ENCODE data around the gene SLC25A29.
"Not testable (repeated sequence)": the region's sequence is repeated elsewhere in the genome, so short reads cannot be mapped to it uniquely, and the experiment has no call there.

Gene SLC25A29

DNA sequence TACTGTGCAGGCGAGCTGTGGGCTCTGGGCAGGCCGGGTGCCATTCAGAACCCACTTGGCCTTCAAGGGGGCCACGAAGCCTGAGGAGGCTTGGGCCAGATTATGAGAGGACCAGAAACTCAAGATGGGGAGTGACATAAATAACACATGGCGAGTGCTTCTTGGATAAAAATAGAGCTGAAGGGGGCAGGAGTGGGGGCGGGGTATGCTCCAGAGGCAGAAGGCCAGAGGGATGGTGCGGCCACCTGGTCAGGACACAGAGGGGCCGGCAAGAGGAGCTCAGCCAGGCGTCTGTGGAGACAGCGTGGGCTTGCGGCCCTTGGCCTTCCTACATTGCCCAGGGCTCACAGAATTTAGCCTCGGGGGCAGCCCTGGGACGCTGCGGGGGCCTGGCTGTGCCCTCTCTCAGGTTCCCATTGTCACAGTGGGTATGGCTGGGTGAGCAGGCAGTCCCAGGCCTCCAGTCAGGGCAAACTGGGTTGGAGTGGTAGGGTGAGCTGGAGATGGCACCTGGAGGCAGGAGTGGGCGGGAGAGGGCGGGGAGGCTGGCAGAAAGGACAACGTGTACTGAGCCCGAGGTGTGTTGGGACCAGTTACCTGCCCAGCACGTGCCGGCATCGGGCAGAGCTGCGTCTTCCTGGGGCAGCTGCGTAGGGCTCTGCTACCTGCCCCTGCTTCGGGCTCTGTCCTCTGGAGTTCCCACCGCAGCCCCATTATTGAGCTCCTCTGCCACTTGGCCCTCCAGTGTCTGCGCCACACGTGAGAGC, 7.4 kb upstream of the SLC25A29 start:
- H3K79me2 ChIP-seq (ENCODE audit: insufficient read depth, low read length) = no peaks in the 10 kb centered on the region
- no peaks in the 10 kb centered on the region for H3K27me3 ChIP-seq (ENCODE audit: insufficient read depth, low read length, poor library complexity)
- H3K4me2 ChIP-seq (ENCODE audit: insufficient read depth, low read length) = no peak overlapping the region
- ATAC-seq (ENCODE audit: insufficient read depth, low read depth) (no peak), DNase-seq (no peak)
- H4K20me1 ChIP-seq (ENCODE audit: insufficient read depth, low read length) = no peaks in the 10 kb centered on the region
- H3K36me3 ChIP-seq (ENCODE audit: insufficient read depth, low read length) = no peaks in the 10 kb centered on the region
- no peaks in the 10 kb centered on the region for H3K9me3 ChIP-seq (ENCODE audit: insufficient read depth, low read length, severe bottlenecking)
- TF ChIP-seq, protein P1, sequence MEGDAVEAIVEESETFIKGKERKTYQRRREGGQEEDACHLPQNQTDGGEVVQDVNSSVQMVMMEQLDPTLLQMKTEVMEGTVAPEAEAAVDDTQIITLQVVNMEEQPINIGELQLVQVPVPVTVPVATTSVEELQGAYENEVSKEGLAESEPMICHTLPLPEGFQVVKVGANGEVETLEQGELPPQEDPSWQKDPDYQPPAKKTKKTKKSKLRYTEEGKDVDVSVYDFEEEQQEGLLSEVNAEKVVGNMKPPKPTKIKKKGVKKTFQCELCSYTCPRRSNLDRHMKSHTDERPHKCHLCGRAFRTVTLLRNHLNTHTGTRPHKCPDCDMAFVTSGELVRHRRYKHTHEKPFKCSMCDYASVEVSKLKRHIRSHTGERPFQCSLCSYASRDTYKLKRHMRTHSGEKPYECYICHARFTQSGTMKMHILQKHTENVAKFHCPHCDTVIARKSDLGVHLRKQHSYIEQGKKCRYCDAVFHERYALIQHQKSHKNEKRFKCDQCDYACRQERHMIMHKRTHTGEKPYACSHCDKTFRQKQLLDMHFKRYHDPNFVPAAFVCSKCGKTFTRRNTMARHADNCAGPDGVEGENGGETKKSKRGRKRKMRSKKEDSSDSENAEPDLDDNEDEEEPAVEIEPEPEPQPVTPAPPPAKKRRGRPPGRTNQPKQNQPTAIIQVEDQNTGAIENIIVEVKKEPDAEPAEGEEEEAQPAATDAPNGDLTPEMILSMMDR (IDR thresholded peaks at IDR 0.05; ENCODE audit: borderline replicate concordance, extremely low read depth, low read length, poor library complexity, severe bottlenecking) = no peak
- TF ChIP-seq EZH2 (IDR thresholded peaks at IDR 0.05; ENCODE audit: borderline replicate concordance, low read depth, low read length, severe bottlenecking) = no peak
- no peak overlapping the region for H3K9ac ChIP-seq (ENCODE audit: low read depth, low read length)
- H3K4me3 ChIP-seq (ENCODE audit: low read depth in 1 of 2, low read length in 2 of 2) = no peak overlapping the region
- no peak overlapping the region for H3K27ac ChIP-seq (ENCODE audit: low read length)
- H2AFZ ChIP-seq (ENCODE audit: low read depth, low read length) = no peak overlapping the region
- no peaks in the 10 kb centered on the region for H3K4me1 ChIP-seq (ENCODE audit: insufficient read depth, low read length)

DNA sequence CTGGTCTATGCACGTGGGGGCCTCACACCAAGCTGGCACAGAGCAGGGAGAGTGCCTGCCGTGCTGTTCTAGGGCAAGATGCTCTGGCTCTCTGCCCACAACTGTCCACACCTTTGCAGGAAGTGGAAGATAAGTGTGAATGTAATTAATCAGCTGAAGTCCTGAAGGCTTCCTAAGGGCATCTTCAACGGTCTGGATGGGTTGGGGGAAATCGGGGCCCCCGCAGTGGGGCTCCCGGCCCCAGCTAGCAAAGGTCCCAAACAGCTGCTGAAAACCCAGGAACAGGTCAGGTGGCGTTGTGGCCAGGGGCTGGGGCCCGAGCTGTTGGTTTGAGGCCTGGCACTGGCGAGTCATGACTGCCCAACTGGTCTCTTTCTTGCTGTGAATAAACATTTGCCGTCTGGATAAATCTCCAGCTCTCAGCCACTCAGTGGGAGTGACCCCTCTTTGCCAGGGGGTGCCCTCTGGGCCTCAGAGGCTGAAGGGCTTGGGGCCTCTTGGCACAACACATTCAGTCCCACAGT, 6.7 kb upstream of the SLC25A29 start:
- Histone ChIP-seq H3K9ac (ENCODE audit: low read depth, low read length) (no peak overlapping the region), H3K27ac (ENCODE audit: low read length) (no peak overlapping the region), H4K20me1 (ENCODE audit: insufficient read depth, low read length) (no peaks in the 10 kb centered on the region), H3K27me3 (ENCODE audit: insufficient read depth, low read length, poor library complexity) (no peaks in the 10 kb centered on the region), H3K4me1 (ENCODE audit: insufficient read depth, low read length) (peaks cover 3% of the 10 kb centered on the region), H2AFZ (ENCODE audit: low read depth, low read length) (no peak overlapping the region), H3K4me3 (ENCODE audit: low read depth in 1 of 2, low read length in 2 of 2) (no peak overlapping the region), H3K79me2 (ENCODE audit: insufficient read depth, low read length) (no peaks in the 10 kb centered on the region), H3K4me2 (ENCODE audit: insufficient read depth, low read length) (no peak overlapping the region), H3K36me3 (ENCODE audit: insufficient read depth, low read length) (no peaks in the 10 kb centered on the region), H3K9me3 (ENCODE audit: insufficient read depth, low read length, severe bottlenecking) (no peaks in the 10 kb centered on the region)
- DNase-seq (no peak), ATAC-seq (ENCODE audit: insufficient read depth, low read depth) (no peak)
- no peak for TF ChIP-seq EZH2 (IDR thresholded peaks at IDR 0.05; ENCODE audit: borderline replicate concordance, low read depth, low read length, severe bottlenecking)

DNA sequence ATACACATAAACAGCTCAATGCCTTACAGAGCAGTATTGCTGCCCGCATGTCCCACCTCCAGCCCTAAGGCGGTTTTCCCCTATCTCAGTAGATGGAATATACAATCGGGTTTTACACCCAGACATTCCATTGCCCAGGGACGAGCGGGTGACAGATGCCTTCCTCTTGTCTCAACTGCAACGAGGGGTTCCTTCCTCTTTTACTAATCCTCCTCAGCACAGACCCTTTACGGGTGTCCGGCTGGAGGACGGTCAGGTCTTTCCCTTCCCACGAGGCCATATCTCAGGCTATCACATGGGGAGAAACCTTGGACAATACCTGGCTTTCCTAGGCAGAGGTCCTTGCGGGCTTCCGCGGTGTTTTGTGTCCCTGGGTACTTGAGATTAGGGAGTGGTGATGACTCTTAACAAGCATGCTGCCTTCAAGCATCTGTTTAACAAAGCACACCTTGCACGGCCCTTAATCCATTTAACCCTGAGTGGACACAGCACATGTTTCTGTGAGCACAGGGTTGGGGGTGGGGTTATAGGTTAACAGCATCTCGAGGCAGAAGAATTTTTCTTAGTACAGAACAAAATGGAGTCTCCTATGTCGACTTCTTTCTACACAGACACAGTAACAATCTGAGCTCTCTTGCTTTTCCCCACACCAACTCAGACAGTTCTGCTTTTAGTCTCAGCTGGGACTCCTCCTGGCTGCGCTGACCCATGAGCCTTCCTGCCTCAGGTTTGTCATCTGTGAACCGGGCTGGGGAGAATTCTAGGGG, 6.0 kb upstream of the SLC25A29 start:
- H3K4me3 ChIP-seq (ENCODE audit: low read depth in 1 of 2, low read length in 2 of 2); H3K9me3 ChIP-seq (ENCODE audit: insufficient read depth, low read length, severe bottlenecking); H3K36me3 ChIP-seq (ENCODE audit: insufficient read depth, low read length); H3K4me2 ChIP-seq (ENCODE audit: insufficient read depth, low read length); DNase-seq; H3K79me2 ChIP-seq (ENCODE audit: insufficient read depth, low read length); H4K20me1 ChIP-seq (ENCODE audit: insufficient read depth, low read length); ATAC-seq (ENCODE audit: insufficient read depth, low read depth); H3K27me3 ChIP-seq (ENCODE audit: insufficient read depth, low read length, poor library complexity); H3K9ac ChIP-seq (ENCODE audit: low read depth, low read length); H3K4me1 ChIP-seq (ENCODE audit: insufficient read depth, low read length); H2AFZ ChIP-seq (ENCODE audit: low read depth, low read length); H3K27ac ChIP-seq (ENCODE audit: low read length): not testable (repeated sequence)

DNA sequence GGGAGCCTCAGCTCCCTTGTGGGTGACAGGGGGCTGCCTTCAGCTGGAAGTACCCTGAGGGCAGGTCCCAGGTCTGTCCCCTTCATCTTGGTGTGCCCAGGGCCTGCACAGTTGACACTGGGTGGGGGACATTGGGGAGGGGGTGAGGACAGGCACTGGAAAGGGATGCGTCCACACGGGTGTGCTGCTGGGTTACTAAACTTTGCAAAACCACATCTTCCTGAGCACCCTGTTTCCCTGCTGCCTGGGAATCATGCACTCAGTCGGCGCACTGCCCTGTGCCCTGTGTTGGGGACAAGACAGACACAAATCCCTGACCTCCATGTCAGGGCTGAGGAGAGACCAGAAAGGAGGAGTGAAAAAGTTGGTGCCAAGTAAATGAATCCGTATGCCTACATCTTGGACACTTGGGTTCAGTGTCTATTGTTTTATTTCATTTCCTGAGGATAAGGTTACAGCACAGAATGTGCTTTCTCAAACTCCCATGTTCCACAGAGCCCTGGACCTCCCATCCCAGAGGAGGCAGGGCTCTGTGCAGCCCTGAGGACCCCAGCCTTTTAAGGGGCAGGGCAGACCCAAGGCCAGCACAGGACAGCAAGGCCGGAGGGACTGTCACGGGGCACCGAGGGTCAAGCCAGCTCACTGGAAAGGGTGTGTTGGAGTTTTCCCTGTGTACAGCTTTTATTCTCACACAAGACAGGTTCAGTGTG, 2.9 kb upstream of the SLC25A29 start:
- no peak overlapping the region for H3K4me2 ChIP-seq (ENCODE audit: insufficient read depth, low read length)
- no peaks in the 10 kb centered on the region for H3K9me3 ChIP-seq (ENCODE audit: insufficient read depth, low read length, severe bottlenecking)
- no peak overlapping the region for H2AFZ ChIP-seq (ENCODE audit: low read depth, low read length)
- no peak for ATAC-seq (ENCODE audit: insufficient read depth, low read depth)
- no peak overlapping the region for H3K27ac ChIP-seq (ENCODE audit: low read length)
- peaks cover 12% of the 10 kb centered on the region for H3K36me3 ChIP-seq (ENCODE audit: insufficient read depth, low read length)
- H3K4me1 ChIP-seq (ENCODE audit: insufficient read depth, low read length) = peaks cover 28% of the 10 kb centered on the region
- H3K4me3 ChIP-seq (ENCODE audit: low read depth in 1 of 2, low read length in 2 of 2) = no peak overlapping the region
- H3K9ac ChIP-seq (ENCODE audit: low read depth, low read length) = no peak overlapping the region
- no peaks in the 10 kb centered on the region for H3K27me3 ChIP-seq (ENCODE audit: insufficient read depth, low read length, poor library complexity)
- no peak for DNase-seq
- TF ChIP-seq EZH2 (IDR thresholded peaks at IDR 0.05; ENCODE audit: borderline replicate concordance, low read depth, low read length, severe bottlenecking) = no peak
- TF ChIP-seq, protein P1 (IDR thresholded peaks at IDR 0.05; ENCODE audit: borderline replicate concordance, extremely low read depth, low read length, poor library complexity, severe bottlenecking) = peak; percentile 18
- H3K79me2 ChIP-seq (ENCODE audit: insufficient read depth, low read length) = peaks cover 28% of the 10 kb centered on the region
- H4K20me1 ChIP-seq (ENCODE audit: insufficient read depth, low read length) = peaks cover 12% of the 10 kb centered on the region

DNA sequence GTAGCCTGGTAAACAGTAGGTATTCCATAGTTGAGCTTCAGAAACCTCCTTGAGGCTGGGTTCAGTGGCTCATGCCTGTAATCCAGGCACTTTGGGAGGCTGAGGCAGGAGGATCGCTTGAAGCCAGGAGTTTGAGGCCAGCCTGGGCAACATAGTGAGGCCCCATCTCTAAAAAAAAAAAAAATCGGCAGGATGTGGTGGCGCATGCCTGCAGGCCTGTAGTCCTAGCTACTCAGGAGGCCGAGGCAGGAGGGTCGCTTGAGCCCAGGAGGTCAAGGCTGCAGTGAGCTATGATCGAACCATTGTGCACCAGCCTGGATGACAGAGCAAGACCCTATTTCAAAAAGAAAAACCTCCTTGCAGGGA, 2.2 kb upstream of the SLC25A29 start:
- H3K27ac ChIP-seq (ENCODE audit: low read length); H2AFZ ChIP-seq (ENCODE audit: low read depth, low read length); ATAC-seq (ENCODE audit: insufficient read depth, low read depth); H3K9me3 ChIP-seq (ENCODE audit: insufficient read depth, low read length, severe bottlenecking); H3K4me3 ChIP-seq (ENCODE audit: low read depth in 1 of 2, low read length in 2 of 2); H3K9ac ChIP-seq (ENCODE audit: low read depth, low read length); H3K4me2 ChIP-seq (ENCODE audit: insufficient read depth, low read length); H3K27me3 ChIP-seq (ENCODE audit: insufficient read depth, low read length, poor library complexity); DNase-seq: not testable (repeated sequence)
- Histone ChIP-seq H3K79me2 (ENCODE audit: insufficient read depth, low read length) (peaks cover 36% of the 10 kb centered on the region), H3K4me1 (ENCODE audit: insufficient read depth, low read length) (peaks cover 35% of the 10 kb centered on the region), H4K20me1 (ENCODE audit: insufficient read depth, low read length) (peaks cover 20% of the 10 kb centered on the region), H3K36me3 (ENCODE audit: insufficient read depth, low read length) (peaks cover 20% of the 10 kb centered on the region)

Measured in DND-41 (cell line).